H9 (cell line): Measurements from ENCODE around the gene VAV1. TPM values are rescaled to one million over a fixed set of nuclear protein-coding genes. Genes with fewer than 3 reads are reported as not detected.

Source experiments
- DNase-seq: peaks from one replicate; pipeline ENCODE4 v3.0.0-alpha.2; 2017
- H2AFZ ChIP-seq: one replicate; pipeline ENCODE4 v1.6.1; 2013; ENCODE audit warnings: mild to moderate bottlenecking, low read length, control low read depth, moderate library complexity
- H2AK5ac ChIP-seq: 2 replicates; pipeline ENCODE4 v1.6.1; 2013; ENCODE audit warnings: low read length, control low read depth, mixed read lengths; ENCODE audit not compliant: insufficient read length
- H2BK120ac ChIP-seq: one replicate; pipeline ENCODE4 v1.6.1; 2013; ENCODE audit warnings: low read depth, mild to moderate bottlenecking, low read length, control low read depth, inconsistent platforms; ENCODE audit not compliant: poor library complexity, severe bottlenecking
- H2BK12ac ChIP-seq: 2 replicates; pipeline ENCODE4 v1.6.1; 2013; ENCODE audit warnings: low read length, control low read depth, mixed read lengths, low read depth; ENCODE audit not compliant: insufficient read length
- H2BK15ac ChIP-seq: 2 replicates; pipeline ENCODE4 v1.6.1; 2013; ENCODE audit warnings: low read depth, low read length, control low read depth
- H2BK20ac ChIP-seq: one replicate; pipeline ENCODE4 v1.6.1; 2013; ENCODE audit warnings: low read depth, mild to moderate bottlenecking, low read length, control low read depth, inconsistent platforms; ENCODE audit not compliant: poor library complexity, severe bottlenecking
- H2BK5ac ChIP-seq: 2 replicates; pipeline ENCODE4 v1.6.1; 2013; ENCODE audit warnings: low read length, control low read depth, mixed read lengths; ENCODE audit not compliant: insufficient read length
- H3K14ac ChIP-seq: 2 replicates; pipeline ENCODE4 v1.6.1; 2013; ENCODE audit warnings: low read length, control low read depth; ENCODE audit not compliant: insufficient read depth
- H3K18ac ChIP-seq: 2 replicates; pipeline ENCODE4 v1.6.1; 2013; ENCODE audit warnings: low read depth, mild to moderate bottlenecking, mixed read lengths, low read length, control low read depth; ENCODE audit not compliant: insufficient read length
- H3K23ac ChIP-seq: 2 replicates; pipeline ENCODE4 v1.6.1; 2013; ENCODE audit warnings: low read length, control low read depth, mixed read lengths, low read depth; ENCODE audit not compliant: insufficient read length
- H3K23me2 ChIP-seq: 2 replicates; pipeline ENCODE4 v1.6.1; 2013; ENCODE audit warnings: low read depth, mild to moderate bottlenecking, mixed read lengths, low read length, control low read depth; ENCODE audit not compliant: insufficient read length, poor library complexity, severe bottlenecking
- H3K27ac ChIP-seq: 2 replicates; pipeline ENCODE4 v1.5.1; 2013; ENCODE audit warnings: low read length, control low read depth, mixed read lengths, low read depth; ENCODE audit not compliant: insufficient read length
- H3K27me3 ChIP-seq: 2 replicates; pipeline ENCODE4 v1.6.1; 2013; ENCODE audit warnings: low read length, control low read depth, inconsistent platforms; ENCODE audit not compliant: insufficient read depth
- H3K4ac ChIP-seq: 2 replicates; pipeline ENCODE4 v1.6.1; 2013; ENCODE audit warnings: low read depth, mild to moderate bottlenecking, control low read depth, inconsistent platforms, low read length, moderate library complexity
- H3K4me1 ChIP-seq: 2 replicates; pipeline ENCODE4 v1.6.1; 2013; ENCODE audit warnings: low read length, control low read depth, inconsistent platforms; ENCODE audit not compliant: insufficient read depth
- H3K4me2 ChIP-seq: 2 replicates; pipeline ENCODE4 v1.6.1; 2013; ENCODE audit warnings: low read length, control low read depth, mixed read lengths; ENCODE audit not compliant: insufficient read length, insufficient read depth
- H3K56ac ChIP-seq: 2 replicates; pipeline ENCODE4 v1.6.1; 2013; ENCODE audit warnings: low read depth, mild to moderate bottlenecking, mixed read lengths, low read length, control low read depth; ENCODE audit not compliant: insufficient read length
- H3K79me1 ChIP-seq: 2 replicates; pipeline ENCODE4 v1.6.1; 2013; ENCODE audit warnings: low read depth, mild to moderate bottlenecking, moderate library complexity, low read length, control low read depth, inconsistent platforms; ENCODE audit not compliant: insufficient read depth, poor library complexity, severe bottlenecking
- H3K79me2 ChIP-seq: 2 replicates; pipeline ENCODE4 v1.6.1; 2013; ENCODE audit warnings: low read length, control low read depth, inconsistent platforms; ENCODE audit not compliant: insufficient read depth
- H3K9ac ChIP-seq: 2 replicates; pipeline ENCODE4 v1.6.1; 2013; ENCODE audit warnings: low read length, control low read depth, mixed read lengths; ENCODE audit not compliant: insufficient read length; ENCODE audit errors: extremely low read depth
- H3K9me3 ChIP-seq: one replicate; pipeline ENCODE4 v1.6.1; 2013; ENCODE audit warnings: low read depth, low read length, inconsistent platforms; ENCODE audit not compliant: control insufficient read depth
- H3T11ph ChIP-seq: one replicate; pipeline ENCODE4 v1.6.1; 2013; ENCODE audit warnings: mild to moderate bottlenecking, low read length, control low read depth, inconsistent platforms
- H4K20me1 ChIP-seq: one replicate; pipeline ENCODE4 v1.6.1; 2013; ENCODE audit not compliant: control insufficient read depth, insufficient read length, insufficient read depth
- H4K5ac ChIP-seq: 2 replicates; pipeline ENCODE4 v1.6.1; 2013; ENCODE audit warnings: low read depth, mild to moderate bottlenecking, mixed read lengths, low read length, control low read depth; ENCODE audit not compliant: insufficient read length
- H4K8ac ChIP-seq: replicated peaks from 2 replicates; pipeline ENCODE4 v1.6.1; 2013; ENCODE audit warnings: low read length, control low read depth, mixed read lengths, low read depth; ENCODE audit not compliant: insufficient read length
- H4K91ac ChIP-seq: 2 replicates; pipeline ENCODE4 v1.6.1; 2013; ENCODE audit warnings: low read depth, mild to moderate bottlenecking, moderate library complexity, mixed read lengths, low read length, control low read depth; ENCODE audit not compliant: insufficient read length
- H3K27ac Mint-ChIP-seq, 3 experiments: 2 replicates in 2 of 3; 3 replicates in 1 of 3; pipeline ENCODE4 v1.8.0; 2020 to 2021; ENCODE audit warnings: mixed read lengths in 3 of 3, mild to moderate bottlenecking in 1 of 3, moderate library complexity in 1 of 3
- H3K27me3 Mint-ChIP-seq: 2 replicates; pipeline ENCODE4 v1.8.0; 2021; ENCODE audit warnings: low read depth, mild to moderate bottlenecking, moderate library complexity, mixed read lengths
- H3K36me3 Mint-ChIP-seq, 3 experiments: 2 replicates in 2 of 3; 3 replicates in 1 of 3; pipeline ENCODE4 v1.8.0; 2020 to 2021; ENCODE audit warnings: low read depth in 3 of 3, mixed read lengths in 3 of 3; ENCODE audit not compliant: insufficient read depth in 1 of 3
- H3K4me1 Mint-ChIP-seq, 2 experiments: 2 replicates each; pipeline ENCODE4 v1.8.0; 2020; ENCODE audit warnings: mixed read lengths in 2 of 2
- H3K4me3 Mint-ChIP-seq, 2 experiments: 2 replicates in 1 of 2; 3 replicates in 1 of 2; pipeline ENCODE4 v1.8.0; 2020 to 2021; ENCODE audit warnings: mild to moderate bottlenecking in 2 of 2, mixed read lengths in 2 of 2, moderate library complexity in 1 of 2
- H3K9me3 Mint-ChIP-seq, 2 experiments: 2 replicates in 1 of 2; 3 replicates in 1 of 2; pipeline ENCODE4 v1.8.0; 2020; ENCODE audit warnings: mild to moderate bottlenecking in 2 of 2, mixed read lengths in 2 of 2, moderate library complexity in 1 of 2
- CTCF ChIP-seq: fragments of 200-600 bp; sonication (generic); conservative IDR thresholded peaks from 3 replicates; pipeline ENCODE4 v1.8.0; 2021; ENCODE audit warnings: antibody characterized with exemption, mild to moderate bottlenecking
- WGBS: extraction: QIAGEN DNeasy Blood & Tissue Kit; methylation state at CpG from one replicate; pipeline ENCODE4 v1.1.7; 2013; ENCODE audit warnings: missing lambda C conversion rate, low lambda C conversion rate, mixed read lengths; ENCODE audit not compliant: insufficient read length; ENCODE audit errors: extremely low coverage; 5-methylcytosine and 5-hydroxymethylcytosine counted together
- total RNA-seq: library from RNA; stranded (reverse); gene quantifications from 2 replicates; pipeline ENCODE4 v1.2.1, GENCODE V29; 2021

Gene VAV1
- total RNA-seq, 1 experiment from 2014 or later = 0.90 TPM

GRCh38 chr19:6791237-6791636, 18.7 kb downstream of the VAV1 start:
- Mint-ChIP-seq H3K27me3 (peaks cover 13% of the 10 kb centered on the region), H3K4me1 (no peaks in the 10 kb centered on the region), H3K36me3 (peaks cover 0 to 18% (median 16%) of the 10 kb centered on the region in 3 experiments; a peak in 5 of 7 replicates), H3K9me3 (peaks cover 48 to 79% of the 10 kb centered on the region in 2 experiments), H3K4me3 (no peak overlapping the region), H3K27ac (no peak overlapping the region)
- H3T11ph ChIP-seq = no peak overlapping the region
- no peaks in the 10 kb centered on the region for H3K79me2 ChIP-seq
- H3K23ac ChIP-seq = no peak overlapping the region
- H2BK15ac ChIP-seq = no peak overlapping the region
- peaks cover 24% of the 10 kb centered on the region for H3K9me3 ChIP-seq
- H3K9ac ChIP-seq = no peak overlapping the region
- H3K18ac ChIP-seq = no peak overlapping the region
- H3K14ac ChIP-seq = no peak overlapping the region
- H3K4me1 ChIP-seq = no peaks in the 10 kb centered on the region
- no peak overlapping the region for H2BK5ac ChIP-seq
- H3K79me1 ChIP-seq = no peaks in the 10 kb centered on the region
- no peak overlapping the region for H4K91ac ChIP-seq
- H3K4me2 ChIP-seq = no peak overlapping the region
- no peak overlapping the region for H2AK5ac ChIP-seq
- no peak overlapping the region for H2BK20ac ChIP-seq
- H2BK12ac ChIP-seq = no peak overlapping the region
- H2BK120ac ChIP-seq = no peak overlapping the region
- no peak overlapping the region for H3K4ac ChIP-seq
- no peak overlapping the region for H3K27ac ChIP-seq
- no peak overlapping the region for H4K8ac ChIP-seq
- H2AFZ ChIP-seq = no peak overlapping the region
- H3K27me3 ChIP-seq = no peaks in the 10 kb centered on the region
- no peak overlapping the region for H3K56ac ChIP-seq
- no peaks in the 10 kb centered on the region for H3K23me2 ChIP-seq
- no peaks in the 10 kb centered on the region for H4K20me1 ChIP-seq
- no peak for TF ChIP-seq CTCF
- no peak for DNase-seq
- no peak overlapping the region for H4K5ac ChIP-seq
- no CpG with 5 or more reads among the region's 6 CpGs for WGBS
